Measurements from ENCODE around the gene CFAP210. TPM values are rescaled to one million over a fixed set of nuclear protein-coding genes. Genes with fewer than 3 reads are reported as not detected.

The CFAP210 gene
- total and polyA plus RNA-seq, 9 of the 15 experiments (the other 6 are each of a cell fraction or from before 2014, with no cell fraction given), result 0.75 to 3.6 (median 1.3) TPM

DNA sequence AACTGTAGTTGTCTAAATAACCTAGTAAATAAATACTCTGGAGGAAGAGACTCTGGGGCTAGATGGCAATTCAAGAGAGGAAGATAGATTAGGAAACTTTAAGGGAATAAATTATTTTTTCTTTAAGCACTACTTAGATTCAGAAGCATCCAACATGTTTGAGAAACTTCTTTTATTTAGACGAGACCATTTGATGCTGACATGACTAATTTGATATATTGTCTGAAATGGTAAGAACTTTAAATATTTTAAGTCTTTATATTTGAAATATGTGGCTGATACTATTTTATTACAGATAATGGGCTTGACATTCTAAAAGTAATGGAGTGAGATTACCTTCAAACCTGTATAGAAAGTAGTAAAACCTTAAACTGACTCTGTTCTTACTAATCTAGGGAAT, 73.7 kb downstream of the CFAP210 start:
- POLR2A ChIA-PET, result no interaction called here
- Histone ChIP-seq H3K9me3 (replicated peaks; ENCODE audit: control insufficient read depth, insufficient read depth, low read depth, low read length) (no peaks in the 10 kb centered on the region), H3K27me3 (ENCODE audit: control insufficient read depth in 2 of 2, insufficient read depth in 2 of 2, low read length in 2 of 2) (no peaks in the 10 kb centered on the region), H3K79me2 (ENCODE audit: control insufficient read depth, insufficient read depth, low read length) (peaks cover 48% of the 10 kb centered on the region), H3K4me3 (no peak overlapping the region), H2AFZ (ENCODE audit: low read depth, low read length) (no peak overlapping the region), H4K20me1 (replicated peaks; ENCODE audit: control insufficient read depth, insufficient read depth, low read length) (no peaks in the 10 kb centered on the region), H3K9ac (ENCODE audit: insufficient read depth in 1 of 2, low read depth in 2 of 2, low read length in 2 of 2) (no peak overlapping the region), H3K36me3 (ENCODE audit: control insufficient read depth, insufficient read depth, low read length) (peaks cover 67% of the 10 kb centered on the region), H3K9me1 (ENCODE audit: control insufficient read depth, insufficient read depth, low read length) (no peaks in the 10 kb centered on the region), H3K4me1 (replicated peaks in 1 of 2; ENCODE audit: control insufficient read depth in 2 of 2, insufficient read depth in 2 of 2, low read length in 2 of 2) (no peaks in the 10 kb centered on the region), H3K27ac (ENCODE audit: extremely low read depth, low read depth, low read length) (no peak overlapping the region), H3K4me2 (ENCODE audit: insufficient read depth, low read length) (no peak overlapping the region)
- in situ Hi-C loops (cut with MboI) (no loop called here), intact Hi-C loops (cut with micrococcal nuclease) (no loop called here)
- TF ChIP-seq MAFK (IDR thresholded peaks at IDR 0.05; ENCODE audit: low read length) (peak; percentile 27; the same call in 1 of the 2 replicates), C11orf30 (IDR thresholded peaks at IDR 0.05; ENCODE audit: low read depth) (peak; percentile 73; the same call in 1 of the 2 replicates), RAD21 (CRISPR knock-in tag; conservative IDR thresholded peaks at IDR 0.05 in 1 of 2, IDR thresholded peaks at IDR 0.05 in 1 of 2) (no peak), ZNF316 (IDR thresholded peaks at IDR 0.05) (peak; percentile 91), MAFF (IDR thresholded peaks at IDR 0.05; ENCODE audit: low read length) (peak; percentile 15; the same call in 1 of the 2 replicates), HDAC3 (IDR thresholded peaks at IDR 0.05; ENCODE audit: borderline replicate concordance, partially characterized antibody) (no peak), GABPB1 (CRISPR knock-in tag; IDR thresholded peaks at IDR 0.05) (no peak)
- DNase-seq (ENCODE audit: extremely low read depth in 1 of 4, low spot score in 3 of 4), result no peak
- no peak for ATAC-seq
- BruUV-seq (replicated peaks), result no TSS peak
- FAIRE-seq, result no peak
- 88% methylated on average over 1 of the region's 1 CpG for WGBS (ENCODE audit: insufficient coverage, low coverage, missing lambda C conversion rate)
- CTCF ChIA-PET (ENCODE audit: low intra/inter-chr PET ratio), result no interaction called here

DNA sequence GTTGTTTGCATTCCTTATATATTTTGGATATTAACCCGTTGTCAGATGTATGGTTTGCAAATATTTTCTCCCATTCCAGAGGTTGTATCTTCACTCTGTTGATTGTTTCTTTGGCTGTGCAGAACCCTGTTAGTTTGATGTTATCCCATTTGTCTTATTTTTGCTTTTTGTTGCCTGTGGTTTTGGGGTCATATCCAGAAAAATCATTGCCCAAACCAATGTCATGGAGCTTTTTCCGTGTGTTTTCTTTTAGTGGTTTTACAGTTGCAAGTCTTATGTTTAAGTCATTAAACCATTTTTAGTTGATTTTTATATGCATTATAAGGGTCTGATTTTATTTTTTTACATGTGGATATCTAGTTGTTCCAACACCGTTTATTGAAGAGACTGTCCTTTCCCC, 74.3 kb downstream of the CFAP210 start:
- Histone ChIP-seq H3K4me1 (replicated peaks in 1 of 2; ENCODE audit: control insufficient read depth in 2 of 2, insufficient read depth in 2 of 2, low read length in 2 of 2) (no peaks in the 10 kb centered on the region), H3K27me3 (ENCODE audit: control insufficient read depth in 2 of 2, insufficient read depth in 2 of 2, low read length in 2 of 2) (no peaks in the 10 kb centered on the region), H3K36me3 (ENCODE audit: control insufficient read depth, insufficient read depth, low read length) (peaks cover 67% of the 10 kb centered on the region), H3K4me2 (ENCODE audit: insufficient read depth, low read length) (no peak overlapping the region), H3K27ac (ENCODE audit: extremely low read depth, low read depth, low read length) (no peak overlapping the region), H3K9ac (ENCODE audit: insufficient read depth in 1 of 2, low read depth in 2 of 2, low read length in 2 of 2) (no peak overlapping the region), H3K9me3 (replicated peaks; ENCODE audit: control insufficient read depth, insufficient read depth, low read depth, low read length) (no peaks in the 10 kb centered on the region), H3K79me2 (ENCODE audit: control insufficient read depth, insufficient read depth, low read length) (peaks cover 52% of the 10 kb centered on the region), H3K9me1 (ENCODE audit: control insufficient read depth, insufficient read depth, low read length) (no peaks in the 10 kb centered on the region), H3K4me3 (no peak overlapping the region), H4K20me1 (replicated peaks; ENCODE audit: control insufficient read depth, insufficient read depth, low read length) (no peaks in the 10 kb centered on the region), H2AFZ (ENCODE audit: low read depth, low read length) (no peak overlapping the region)
- ATAC-seq (no peak), FAIRE-seq (no peak), DNase-seq (ENCODE audit: extremely low read depth in 1 of 4, low spot score in 3 of 4) (no peak)
- in situ Hi-C loops (cut with MboI) (no loop called here), intact Hi-C loops (cut with micrococcal nuclease) (no loop called here)
- CTCF ChIA-PET (ENCODE audit: low intra/inter-chr PET ratio), result no interaction called here
- POLR2A ChIA-PET, result no interaction called here
- no TSS peak for BruUV-seq (replicated peaks)
- WGBS (ENCODE audit: insufficient coverage, low coverage, missing lambda C conversion rate), result 48% methylated on average over 3 of the region's 3 CpGs
- TF ChIP-seq, protein P1, sequence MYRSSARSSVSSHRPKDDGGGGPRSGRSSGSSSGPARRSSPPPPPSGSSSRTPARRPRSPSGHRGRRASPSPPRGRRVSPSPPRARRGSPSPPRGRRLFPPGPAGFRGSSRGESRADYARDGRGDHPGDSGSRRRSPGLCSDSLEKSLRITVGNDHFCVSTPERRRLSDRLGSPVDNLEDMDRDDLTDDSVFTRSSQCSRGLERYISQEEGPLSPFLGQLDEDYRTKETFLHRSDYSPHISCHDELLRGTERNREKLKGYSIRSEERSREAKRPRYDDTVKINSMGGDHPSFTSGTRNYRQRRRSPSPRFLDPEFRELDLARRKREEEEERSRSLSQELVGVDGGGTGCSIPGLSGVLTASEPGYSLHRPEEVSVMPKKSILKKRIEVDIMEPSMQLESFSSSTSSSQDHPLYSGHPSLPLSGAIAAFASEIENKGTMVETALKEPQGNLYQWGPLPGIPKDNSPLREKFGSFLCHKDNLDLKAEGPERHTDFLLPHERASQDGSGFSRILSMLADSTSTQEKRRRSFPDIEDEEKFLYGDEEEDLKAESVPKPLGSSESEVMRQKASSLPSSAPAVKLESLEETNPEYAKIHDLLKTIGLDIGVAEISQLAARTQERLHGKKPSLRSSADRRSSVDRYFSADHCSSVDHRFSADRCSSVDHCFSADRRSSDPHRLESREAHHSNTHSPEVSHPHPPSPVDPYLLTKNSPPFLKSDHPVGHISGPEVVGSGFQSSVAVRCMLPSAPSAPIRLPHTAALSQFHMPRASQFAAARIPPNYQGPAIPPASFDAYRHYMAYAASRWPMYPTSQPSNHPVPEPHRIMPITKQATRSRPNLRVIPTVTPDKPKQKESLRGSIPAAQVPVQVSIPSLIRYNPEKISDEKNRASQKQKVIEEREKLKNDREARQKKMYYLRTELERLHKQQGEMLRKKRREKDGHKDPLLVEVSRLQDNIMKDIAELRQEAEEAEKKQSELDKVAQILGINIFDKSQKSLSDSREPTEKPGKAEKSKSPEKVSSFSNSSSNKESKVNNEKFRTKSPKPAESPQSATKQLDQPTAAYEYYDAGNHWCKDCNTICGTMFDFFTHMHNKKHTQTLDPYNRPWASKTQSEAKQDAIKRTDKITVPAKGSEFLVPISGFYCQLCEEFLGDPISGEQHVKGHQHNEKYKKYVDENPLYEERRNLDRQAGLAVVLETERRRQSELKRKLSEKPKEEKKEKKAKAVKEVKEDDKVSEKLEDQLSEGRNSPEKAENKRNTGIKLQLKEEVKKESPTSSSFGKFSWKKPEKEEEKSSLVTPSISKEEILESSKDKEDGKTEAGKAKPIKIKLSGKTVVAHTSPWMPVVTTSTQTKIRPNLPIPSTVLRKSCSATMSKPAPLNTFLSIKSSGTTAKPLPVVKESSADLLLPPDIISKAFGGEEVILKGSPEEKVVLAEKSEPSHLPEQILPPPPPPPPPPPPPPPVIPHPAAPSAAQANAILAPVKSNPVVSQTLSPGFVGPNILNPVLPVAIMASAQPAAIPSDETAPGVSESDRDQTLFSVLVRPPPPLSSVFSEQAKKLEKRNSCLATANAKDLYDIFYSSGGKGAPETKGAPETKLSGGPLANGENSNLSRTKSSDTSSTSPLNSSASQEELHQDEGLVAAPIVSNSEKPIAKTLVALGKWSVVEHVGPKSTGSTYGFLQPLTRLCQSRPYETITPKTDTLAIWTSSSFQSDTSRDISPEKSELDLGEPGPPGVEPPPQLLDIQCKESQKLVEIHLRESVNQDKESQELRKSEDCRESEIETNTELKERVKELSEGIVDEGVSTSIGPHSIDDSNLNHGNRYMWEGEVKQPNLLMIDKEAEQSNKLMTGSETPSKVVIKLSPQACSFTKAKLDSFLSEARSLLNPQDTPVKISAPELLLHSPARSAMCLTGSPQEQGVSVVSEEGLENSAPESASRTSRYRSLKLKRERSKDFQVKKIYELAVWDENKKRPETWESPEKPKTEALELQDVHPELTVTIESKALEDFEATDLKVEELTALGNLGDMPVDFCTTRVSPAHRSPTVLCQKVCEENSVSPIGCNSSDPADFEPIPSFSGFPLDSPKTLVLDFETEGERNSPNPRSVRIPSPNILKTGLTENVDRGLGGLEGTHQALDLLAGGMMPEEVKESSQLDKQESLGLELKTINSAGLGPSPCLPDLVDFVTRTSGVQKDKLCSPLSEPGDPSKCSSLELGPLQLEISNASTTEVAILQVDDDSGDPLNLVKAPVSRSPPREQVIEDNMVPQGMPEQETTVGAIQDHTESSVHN (IDR thresholded peaks at IDR 0.05; ENCODE audit: borderline replicate concordance in 1 of 2, low read depth in 1 of 2), result no peak
- no peak for TF ChIP-seq DACH1 (IDR thresholded peaks at IDR 0.05; ENCODE audit: partially characterized antibody)
